Peyer's patch (tissue), 4 donors: ENCODE measurements around the gene ZNRF4.

Experiments
- POLR2A ChIP-seq, 2 donors: fragments of 450-650 bp; IDR thresholded peaks; one replicate each; pipeline ENCODE4 v1.5.1; 2017; ENCODE audit warnings: antibody characterized with exemption in 2 of 2, mild to moderate bottlenecking in 2 of 2, moderate library complexity in 2 of 2
- TF ChIP-seq, protein P1 (sequence below), 6 experiments: fragments of 450-650 bp in 4 of 6; fragments of 200-600 bp in 2 of 6; sonication (generic) in 1 of 6; IDR thresholded peaks; one replicate each; pipeline ENCODE4 v1.5.1; 2017 to 2019; ENCODE audit warnings: antibody characterized with exemption in 6 of 6, mild to moderate bottlenecking in 3 of 6, moderate library complexity in 1 of 6

DNA sequence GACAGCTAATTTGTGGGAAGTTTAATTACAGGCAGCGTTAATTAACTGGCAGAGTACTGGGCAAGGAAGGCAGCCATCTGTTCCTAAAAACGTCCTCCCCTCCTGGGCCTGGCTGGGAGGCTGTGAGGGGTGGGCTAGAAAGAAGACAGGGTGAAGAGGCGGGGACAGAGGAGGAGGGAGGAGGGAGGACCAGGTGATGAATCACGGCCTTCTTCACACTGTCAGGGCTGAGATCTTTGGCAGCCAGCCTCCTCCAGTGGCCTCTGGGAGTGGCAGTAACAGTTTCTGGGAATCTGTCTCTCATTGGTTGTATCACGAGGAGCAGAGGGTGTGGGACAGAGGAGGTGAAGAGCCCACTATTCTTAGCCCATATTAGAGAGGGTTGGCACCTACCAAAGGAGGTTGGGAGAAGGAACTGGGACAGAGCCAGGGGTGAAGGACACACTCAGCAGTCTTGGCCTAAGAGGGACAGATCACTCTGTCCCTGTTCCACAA is 9.6 kb upstream of the ZNRF4 start:
- TF ChIP-seq, protein P1, sequence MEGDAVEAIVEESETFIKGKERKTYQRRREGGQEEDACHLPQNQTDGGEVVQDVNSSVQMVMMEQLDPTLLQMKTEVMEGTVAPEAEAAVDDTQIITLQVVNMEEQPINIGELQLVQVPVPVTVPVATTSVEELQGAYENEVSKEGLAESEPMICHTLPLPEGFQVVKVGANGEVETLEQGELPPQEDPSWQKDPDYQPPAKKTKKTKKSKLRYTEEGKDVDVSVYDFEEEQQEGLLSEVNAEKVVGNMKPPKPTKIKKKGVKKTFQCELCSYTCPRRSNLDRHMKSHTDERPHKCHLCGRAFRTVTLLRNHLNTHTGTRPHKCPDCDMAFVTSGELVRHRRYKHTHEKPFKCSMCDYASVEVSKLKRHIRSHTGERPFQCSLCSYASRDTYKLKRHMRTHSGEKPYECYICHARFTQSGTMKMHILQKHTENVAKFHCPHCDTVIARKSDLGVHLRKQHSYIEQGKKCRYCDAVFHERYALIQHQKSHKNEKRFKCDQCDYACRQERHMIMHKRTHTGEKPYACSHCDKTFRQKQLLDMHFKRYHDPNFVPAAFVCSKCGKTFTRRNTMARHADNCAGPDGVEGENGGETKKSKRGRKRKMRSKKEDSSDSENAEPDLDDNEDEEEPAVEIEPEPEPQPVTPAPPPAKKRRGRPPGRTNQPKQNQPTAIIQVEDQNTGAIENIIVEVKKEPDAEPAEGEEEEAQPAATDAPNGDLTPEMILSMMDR (IDR thresholded peaks at IDR 0.05): no peak
- no peak for TF ChIP-seq POLR2A (IDR thresholded peaks at IDR 0.05)
